HG03196 (cell line): ENCODE measurements around the gene CNTN5.
"Not testable (repeated sequence)": the region's sequence is repeated elsewhere in the genome, so short reads cannot be mapped to it uniquely, and the experiment has no call there.

ENCODE experiments used
- ATAC-seq: cut with Tn5 transposase; IDR thresholded peaks from one replicate; pipeline ENCODE4 v1.9.1; 2021; ENCODE audit not compliant: unreplicated experiment

CNTN5 gene

GRCh38 chr11:99268886-99269285 is 248.1 kb downstream of the CNTN5 start:
- ATAC-seq: no peak

GRCh38 chr11:99271527-99271926 is 250.8 kb downstream of the CNTN5 start:
- ATAC-seq: no peak

- ATAC-seq: no peak
Measured at GRCh38 chr11:99275521-99275920, 254.8 kb downstream of the CNTN5 start.

GRCh38 chr11:99277281-99277680 is 256.5 kb downstream of the CNTN5 start:
- ATAC-seq: no peak

GRCh38 chr11:99279266-99279665 is 258.5 kb downstream of the CNTN5 start:
- ATAC-seq: no peak

GRCh38 chr11:99281331-99281730 is 260.6 kb downstream of the CNTN5 start:
- no peak for ATAC-seq

GRCh38 chr11:99297925-99298324 is 277.2 kb downstream of the CNTN5 start:
- ATAC-seq: not testable (repeated sequence)

- ATAC-seq: no peak
Measured at GRCh38 chr11:99307510-99308088, 286.9 kb downstream of the CNTN5 start.

- no peak for ATAC-seq
Measured at GRCh38 chr11:99311870-99312269, 291.1 kb downstream of the CNTN5 start.

GRCh38 chr11:99316776-99317520 is 296.2 kb downstream of the CNTN5 start:
- ATAC-seq: no peak

GRCh38 chr11:99320769-99321290 is 300.1 kb downstream of the CNTN5 start:
- no peak for ATAC-seq

GRCh38 chr11:99325847-99326246 is 305.1 kb downstream of the CNTN5 start:
- no peak for ATAC-seq

- ATAC-seq: no peak
Measured at GRCh38 chr11:99327066-99327465, 306.3 kb downstream of the CNTN5 start.

- ATAC-seq: no peak
Measured at GRCh38 chr11:99327527-99327926, 306.8 kb downstream of the CNTN5 start.

- ATAC-seq: no peak
Measured at GRCh38 chr11:99333621-99334020, 312.9 kb downstream of the CNTN5 start.

GRCh38 chr11:99343117-99343516 is 322.4 kb downstream of the CNTN5 start:
- no peak for ATAC-seq

- no peak for ATAC-seq
Measured at GRCh38 chr11:99349151-99349673, 328.5 kb downstream of the CNTN5 start.

GRCh38 chr11:99351624-99352023 is 330.9 kb downstream of the CNTN5 start:
- ATAC-seq: no peak

GRCh38 chr11:99352642-99353041 is 331.9 kb downstream of the CNTN5 start:
- ATAC-seq: no peak

- no peak for ATAC-seq
Measured at GRCh38 chr11:99366546-99366945, 345.8 kb downstream of the CNTN5 start.

- no peak for ATAC-seq
Measured at GRCh38 chr11:99368583-99368982, 347.8 kb downstream of the CNTN5 start.

- ATAC-seq: no peak
Measured at GRCh38 chr11:99370549-99371216, 349.9 kb downstream of the CNTN5 start.
